Neural progenitor cell (in vitro differentiated cells): ENCODE data around the gene MAGI3.

Experiments
- EZH2 ChIP-seq: fragments of 200-600 bp; sonication (generic); IDR thresholded peaks from 2 replicates; pipeline ENCODE4 v1.6.1; 2017; ENCODE audit warnings: antibody characterized with exemption, mild to moderate bottlenecking, moderate library complexity
- TF ChIP-seq, protein P1 (sequence below): fragments of 200-600 bp; sonication (generic); IDR thresholded peaks from 2 replicates; pipeline ENCODE4 v1.5.1; 2017; ENCODE audit warnings: antibody characterized with exemption, mild to moderate bottlenecking

DNA sequence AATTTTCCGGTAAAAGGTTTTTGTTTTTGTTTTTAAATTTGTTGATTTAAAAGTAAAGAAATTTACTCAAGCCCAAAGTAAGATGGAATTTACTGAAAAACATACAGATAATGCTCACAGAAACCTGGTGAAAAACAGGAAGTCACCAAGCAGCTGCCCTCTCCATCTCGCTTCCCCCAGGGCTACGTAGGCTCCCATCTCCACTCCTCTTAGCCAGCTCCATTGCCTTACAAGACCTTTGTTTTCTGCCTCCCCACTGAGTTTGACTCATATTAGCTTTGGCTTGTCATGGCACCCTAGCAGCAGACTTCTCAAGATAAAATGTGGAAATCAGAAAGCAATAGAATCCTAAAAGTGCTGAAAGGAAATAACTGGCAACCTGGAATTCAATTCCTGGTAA is 311.1 kb downstream of the MAGI3 start:
- TF ChIP-seq, protein P1, sequence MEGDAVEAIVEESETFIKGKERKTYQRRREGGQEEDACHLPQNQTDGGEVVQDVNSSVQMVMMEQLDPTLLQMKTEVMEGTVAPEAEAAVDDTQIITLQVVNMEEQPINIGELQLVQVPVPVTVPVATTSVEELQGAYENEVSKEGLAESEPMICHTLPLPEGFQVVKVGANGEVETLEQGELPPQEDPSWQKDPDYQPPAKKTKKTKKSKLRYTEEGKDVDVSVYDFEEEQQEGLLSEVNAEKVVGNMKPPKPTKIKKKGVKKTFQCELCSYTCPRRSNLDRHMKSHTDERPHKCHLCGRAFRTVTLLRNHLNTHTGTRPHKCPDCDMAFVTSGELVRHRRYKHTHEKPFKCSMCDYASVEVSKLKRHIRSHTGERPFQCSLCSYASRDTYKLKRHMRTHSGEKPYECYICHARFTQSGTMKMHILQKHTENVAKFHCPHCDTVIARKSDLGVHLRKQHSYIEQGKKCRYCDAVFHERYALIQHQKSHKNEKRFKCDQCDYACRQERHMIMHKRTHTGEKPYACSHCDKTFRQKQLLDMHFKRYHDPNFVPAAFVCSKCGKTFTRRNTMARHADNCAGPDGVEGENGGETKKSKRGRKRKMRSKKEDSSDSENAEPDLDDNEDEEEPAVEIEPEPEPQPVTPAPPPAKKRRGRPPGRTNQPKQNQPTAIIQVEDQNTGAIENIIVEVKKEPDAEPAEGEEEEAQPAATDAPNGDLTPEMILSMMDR: no peak
- no peak for TF ChIP-seq EZH2
